Activated CD8-positive, alpha-beta T cell treated with anti-CD3 and anti-CD28 coated beads for 36 hours (primary cell): ENCODE measurements around the gene LRRN2. TPM values are rescaled to one million over a fixed set of nuclear protein-coding genes. Genes with fewer than 3 reads are reported as not detected.
"Not testable (repeated sequence)": the region's sequence is repeated elsewhere in the genome, so short reads cannot be mapped to it uniquely, and the experiment has no call there.

Experiments
- ATAC-seq: fragments of 200-7000 bp; cut with Tn5 transposase; one replicate; pipeline ENCODE4 v1.10.0; 2021; ENCODE audit warnings: mild to moderate bottlenecking, moderate library complexity
- CTCF ChIA-PET: fragments of 350-600 bp; sonication (Branson Sonifier 250); formaldehyde crosslinking; loops from one replicate; lab custom pipeline; 2021; ENCODE audit warnings: antibody characterized with exemption; lab: Charles Lee
- POLR2A ChIA-PET: fragments of 350-600 bp; sonication (Branson Sonifier 250); formaldehyde crosslinking; loops from one replicate; lab custom pipeline; 2021; ENCODE audit warnings: antibody characterized with exemption; lab: Charles Lee
- DNase-seq: peaks from one replicate; pipeline ENCODE4 v3.0.0-alpha.2; 2020
- H3K27ac Mint-ChIP-seq: one replicate; pipeline ENCODE4 v1.8.0; 2021; ENCODE audit warnings: mild to moderate bottlenecking, mixed read lengths
- H3K27me3 Mint-ChIP-seq: one replicate; pipeline ENCODE4 v1.8.0; 2021; ENCODE audit warnings: mixed read lengths
- H3K36me3 Mint-ChIP-seq: one replicate; pipeline ENCODE4 v1.8.0; 2021; ENCODE audit warnings: low read depth, mixed read lengths
- H3K4me1 Mint-ChIP-seq: one replicate; pipeline ENCODE4 v1.8.0; 2021; ENCODE audit warnings: low read depth, mixed read lengths
- H3K4me3 Mint-ChIP-seq: one replicate; pipeline ENCODE4 v1.8.0; 2021; ENCODE audit warnings: mild to moderate bottlenecking, moderate library complexity, mixed read lengths
- H3K9me3 Mint-ChIP-seq: one replicate; pipeline ENCODE4 v1.8.0; 2021; ENCODE audit warnings: mixed read lengths
- CTCF ChIP-seq: fragments of 200-600 bp; IDR thresholded peaks from one replicate; pipeline ENCODE4 v1.8.0; 2022; ENCODE audit warnings: antibody characterized with exemption, mild to moderate bottlenecking
- intact Hi-C: fragments of 100-400 bp; cut with micrococcal nuclease; formaldehyde crosslinking; loops from one replicate; pipeline ENCODE4 v1.10.0; 2022
- total RNA-seq, 2 experiments: library from RNA; stranded (reverse); gene quantifications; one replicate each; pipeline ENCODE4 v1.2.3, GENCODE V29; 2021

LRRN2 gene
- total RNA-seq, 2 experiments from 2014 or later = not detected

GRCh38 chr1:204630132-204630905 is 55.2 kb downstream of the LRRN2 start:
- DNase-seq = no peak
- POLR2A ChIA-PET = no interaction called here
- no peak for TF ChIP-seq CTCF
- CTCF ChIA-PET = interaction anchor here (0.7 to 2.8 kb wide), 3 partner anchors 133 to 177 kb away, joined by 3 to 12 read pairs (median 3); no protein-coding TSS in a partner anchor
- no peaks in the 10 kb centered on the region for H3K36me3 Mint-ChIP-seq
- no peak overlapping the region for H3K4me3 Mint-ChIP-seq
- no peak overlapping the region for H3K27ac Mint-ChIP-seq
- intact Hi-C loops = no loop called here
- no peaks in the 10 kb centered on the region for H3K4me1 Mint-ChIP-seq
- ATAC-seq = no peak
- peaks cover 9% of the 10 kb centered on the region for H3K27me3 Mint-ChIP-seq
- H3K9me3 Mint-ChIP-seq = no peaks in the 10 kb centered on the region

- POLR2A ChIA-PET, H3K4me1 Mint-ChIP-seq, DNase-seq, H3K27ac Mint-ChIP-seq, H3K27me3 Mint-ChIP-seq, H3K36me3 Mint-ChIP-seq, H3K4me3 Mint-ChIP-seq, intact Hi-C loops, H3K9me3 Mint-ChIP-seq, ATAC-seq: not testable (repeated sequence)
- CTCF ChIA-PET = interaction anchor here (2.8 kb wide), 1 partner anchor 178 kb away, joined by 12 read pairs; no protein-coding TSS in a partner anchor
Measured at GRCh38 chr1:204629459-204629858, 56.1 kb downstream of the LRRN2 start.

GRCh38 chr1:204628868-204629267 is 56.7 kb downstream of the LRRN2 start:
- POLR2A ChIA-PET = no interaction called here
- ATAC-seq (no peak), DNase-seq (no peak)
- TF ChIP-seq CTCF = no peak
- Mint-ChIP-seq H3K27ac (no peak overlapping the region), H3K36me3 (no peaks in the 10 kb centered on the region), H3K4me3 (no peak overlapping the region), H3K9me3 (no peaks in the 10 kb centered on the region), H3K27me3 (peaks cover 9% of the 10 kb centered on the region), H3K4me1 (no peaks in the 10 kb centered on the region)
- intact Hi-C loops = no loop called here
- CTCF ChIA-PET = interaction anchor here (2.8 kb wide), 1 partner anchor 178 kb away, joined by 12 read pairs; no protein-coding TSS in a partner anchor

- CTCF ChIA-PET = interaction anchor here (0.6 kb wide), 1 partner anchor 99 kb away, joined by 3 read pairs; no protein-coding TSS in a partner anchor
- DNase-seq (no peak), ATAC-seq (no peak)
- TF ChIP-seq CTCF = no peak
- Mint-ChIP-seq H3K9me3 (no peaks in the 10 kb centered on the region), H3K27ac (no peak overlapping the region), H3K36me3 (no peaks in the 10 kb centered on the region), H3K4me1 (no peaks in the 10 kb centered on the region), H3K4me3 (no peak overlapping the region), H3K27me3 (peaks cover 9% of the 10 kb centered on the region)
- POLR2A ChIA-PET = no interaction called here
- intact Hi-C loops = no loop called here
Measured at GRCh38 chr1:204627436-204627835, 58.1 kb downstream of the LRRN2 start.

GRCh38 chr1:204626381-204626780 is 59.2 kb downstream of the LRRN2 start:
- POLR2A ChIA-PET = no interaction called here
- intact Hi-C loops = no loop called here
- Mint-ChIP-seq H3K27me3 (peaks cover 7% of the 10 kb centered on the region), H3K27ac (no peak overlapping the region), H3K4me3 (no peak overlapping the region), H3K4me1 (no peaks in the 10 kb centered on the region), H3K36me3 (no peaks in the 10 kb centered on the region), H3K9me3 (no peaks in the 10 kb centered on the region)
- DNase-seq = no peak
- ATAC-seq = no peak
- no peak for TF ChIP-seq CTCF
- CTCF ChIA-PET = interaction anchor here (1.3 kb wide), 1 partner anchor 180 kb away, joined by 3 read pairs; no protein-coding TSS in a partner anchor
